K562 (cell line): Measurements from ENCODE around the gene TLK2. TPM values are rescaled to one million over a fixed set of nuclear protein-coding genes. Genes with fewer than 3 reads are reported as not detected.

Source experiments
- CHD7 ChIP-seq: fragments of 200-600 bp; sonication (generic); IDR thresholded peaks from one replicate; pipeline ENCODE4 v1.6.1; 2012; ENCODE audit warnings: mild to moderate bottlenecking, low read depth, low read length, inconsistent platforms
- COPS2 ChIP-seq: fragments of 450-650 bp; conservative IDR thresholded peaks from 2 replicates; pipeline ENCODE4 v1.6.1; 2016; ENCODE audit warnings: mild to moderate bottlenecking, moderate library complexity
- YY1 ChIP-seq, 3 experiments: IDR thresholded peaks; 2 replicates each; pipeline ENCODE4 v1.6.1; 2011; ENCODE audit warnings: low read length in 2 of 3, mild to moderate bottlenecking in 2 of 3, moderate library complexity in 2 of 3, borderline replicate concordance in 1 of 3, control low read depth in 1 of 3, low read depth in 1 of 3; ENCODE audit not compliant: insufficient read depth in 3 of 3, insufficient replicate concordance in 2 of 3, control insufficient read depth in 1 of 3, insufficient read length in 1 of 3; ENCODE audit errors: extremely low read depth in 1 of 3
- polyA plus RNA-seq, 8 experiments: library from polyadenylated mRNA; depleted of rRNA in 4 of 8; stranded (reverse) in 5 of 8; unstranded in 3 of 8; fragments of >200 nt; fragmentation: Nextera tagmentation in 2 of 8; fragmentation: Illumina TruSeq in 1 of 8; extraction: Ambion mirVana in 2 of 8; extraction: Trizol in 1 of 8; gene quantifications; 2 replicates each; pipeline versions ENCODE4 v1.2.1 to v1.2.3, GENCODE V29; 2011 to 2014; ENCODE audit warnings: inconsistent platforms in 1 of 8, missing spikeins in 1 of 8
- total RNA-seq, 7 experiments: library from RNA; depleted of rRNA in 6 of 7; stranded (reverse); fragments of >200 nt in 6 of 7; fragmentation: Illumina TruSeq in 2 of 7; extraction: Trizol in 2 of 7; gene quantifications; 2 replicates each; pipeline versions ENCODE4 v1.2.1 to v1.2.3, GENCODE V29; 2011 to 2021; ENCODE audit warnings: low replicate concordance in 1 of 7
- TF ChIP-seq, protein P1 (sequence below): fragments of 250-450 bp; sonication (Bioruptor Pico); IDR thresholded peaks from 2 replicates; pipeline ENCODE4 v1.5.1; 2021; ENCODE audit warnings: mild to moderate bottlenecking
- TF ChIP-seq, protein P2 (sequence below): fragments of 250-450 bp; sonication (Bioruptor Pico); IDR thresholded peaks from 2 replicates; pipeline ENCODE4 v1.5.0; 2021; ENCODE audit warnings: mild to moderate bottlenecking, borderline replicate concordance

TLK2 gene
- total and polyA plus RNA-seq, 9 of the 15 experiments (the other 6 are each of a cell fraction or from before 2014, with no cell fraction given) = 10.1 to 51.9 (median 32.4) TPM

GRCh38 chr17:62444063-62444462, 34.6 kb upstream of the TLK2 start (continued):
- TF ChIP-seq CHD7 = no peak
- TF ChIP-seq COPS2 = no peak
- no peak for TF ChIP-seq YY1 (IDR thresholded peaks at IDR 0.05; ENCODE audit: borderline replicate concordance in 1 of 3, control insufficient read depth in 1 of 3, extremely low read depth in 1 of 3, insufficient read depth in 3 of 3, insufficient read length in 1 of 3, insufficient replicate concordance in 2 of 3, low read depth in 1 of 3, low read length in 2 of 3)
- TF ChIP-seq, protein P1, sequence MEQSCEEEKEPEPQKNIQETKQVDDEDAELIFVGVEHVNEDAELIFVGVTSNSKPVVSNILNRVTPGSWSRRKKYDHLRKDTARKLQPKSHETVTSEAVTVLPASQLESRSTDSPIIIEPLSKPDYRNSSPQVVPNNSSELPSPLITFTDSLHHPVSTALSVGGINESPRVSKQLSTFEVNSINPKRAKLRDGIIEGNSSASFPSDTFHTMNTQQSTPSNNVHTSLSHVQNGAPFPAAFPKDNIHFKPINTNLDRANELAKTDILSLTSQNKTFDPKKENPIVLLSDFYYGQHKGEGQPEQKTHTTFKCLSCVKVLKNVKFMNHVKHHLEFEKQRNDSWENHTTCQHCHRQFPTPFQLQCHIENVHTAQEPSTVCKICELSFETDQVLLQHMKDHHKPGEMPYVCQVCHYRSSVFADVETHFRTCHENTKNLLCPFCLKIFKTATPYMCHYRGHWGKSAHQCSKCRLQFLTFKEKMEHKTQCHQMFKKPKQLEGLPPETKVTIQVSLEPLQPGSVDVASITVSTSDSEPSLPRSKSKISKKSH (CRISPR knock-in tag) = no peak
- TF ChIP-seq, protein P2, sequence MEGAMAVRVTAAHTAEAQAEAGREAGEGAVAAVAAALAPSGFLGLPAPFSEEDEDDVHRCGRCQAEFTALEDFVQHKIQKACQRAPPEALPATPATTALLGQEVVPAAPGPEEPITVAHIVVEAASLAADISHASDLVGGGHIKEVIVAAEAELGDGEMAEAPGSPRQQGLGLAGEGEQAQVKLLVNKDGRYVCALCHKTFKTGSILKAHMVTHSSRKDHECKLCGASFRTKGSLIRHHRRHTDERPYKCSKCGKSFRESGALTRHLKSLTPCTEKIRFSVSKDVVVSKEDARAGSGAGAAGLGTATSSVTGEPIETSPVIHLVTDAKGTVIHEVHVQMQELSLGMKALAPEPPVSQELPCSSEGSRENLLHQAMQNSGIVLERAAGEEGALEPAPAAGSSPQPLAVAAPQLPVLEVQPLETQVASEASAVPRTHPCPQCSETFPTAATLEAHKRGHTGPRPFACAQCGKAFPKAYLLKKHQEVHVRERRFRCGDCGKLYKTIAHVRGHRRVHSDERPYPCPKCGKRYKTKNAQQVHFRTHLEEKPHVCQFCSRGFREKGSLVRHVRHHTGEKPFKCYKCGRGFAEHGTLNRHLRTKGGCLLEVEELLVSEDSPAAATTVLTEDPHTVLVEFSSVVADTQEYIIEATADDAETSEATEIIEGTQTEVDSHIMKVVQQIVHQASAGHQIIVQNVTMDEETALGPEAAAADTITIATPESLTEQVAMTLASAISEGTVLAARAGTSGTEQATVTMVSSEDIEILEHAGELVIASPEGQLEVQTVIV (CRISPR knock-in tag) = no peak
